HepG2 (cell line): Measurements from ENCODE around the gene MXD1. TPM values are rescaled to one million over a fixed set of nuclear protein-coding genes. Genes with fewer than 3 reads are reported as not detected.

Source experiments
- ATAC-seq: fragments of 200-7000 bp; cut with Tn5 transposase; 3 replicates; pipeline ENCODE4 v1.9.1; 2020; ENCODE audit warnings: mild to moderate bottlenecking, moderate library complexity
- BruUV-seq: library from RNA; stranded (reverse); fragments of 400-500 nt; replicated peaks from 2 replicates; lab custom pipeline; 2021; lab: Mats Ljungman, UMichigan
- CTCF ChIA-PET: fragments of 300-600 bp; formaldehyde crosslinking; extraction: SDS; loops from one replicate; lab custom pipeline; 2021; ENCODE audit warnings: low total read pairs, inconsistent platforms, low intra/inter-chr PET ratio; lab: Yijun Ruan, JAX
- POLR2A ChIA-PET: fragments of 350-600 bp; sonication (Branson Sonifier 250); formaldehyde crosslinking; loops from one replicate; lab custom pipeline; 2020; ENCODE audit warnings: antibody characterized with exemption, inconsistent platforms; lab: Yijun Ruan, JAX
- DNase-seq: peaks from one replicate; pipeline ENCODE4 v3.0.0-alpha.2; 2015; ENCODE audit warnings: low spot score
- FAIRE-seq: peaks from 3 replicates; lab custom pipeline; 2011; peaks lifted over from hg19 to GRCh38; lab: Jason Lieb, UNC
- H2AFZ ChIP-seq: one replicate; pipeline ENCODE4 v1.6.1; 2011; ENCODE audit warnings: low read length, inconsistent platforms
- H3K27ac ChIP-seq: fragments of 300-600 bp; 3 replicates; pipeline ENCODE4 v1.8.0; 2011; ENCODE audit warnings: mixed run types, mild to moderate bottlenecking, mixed read lengths, low read length, inconsistent platforms; ENCODE audit not compliant: insufficient read depth; ENCODE audit errors: extremely low read length
- H3K27me3 ChIP-seq, 2 experiments: fragments of 200-600 bp in 1 of 2; 2 replicates in 1 of 2; 3 replicates in 1 of 2; pipeline versions ENCODE4 v1.6.0 to v1.8.0; 2011; ENCODE audit warnings: low read length in 2 of 2, mild to moderate bottlenecking in 2 of 2, moderate library complexity in 2 of 2, inconsistent platforms in 1 of 2; ENCODE audit not compliant: insufficient read depth in 2 of 2, control insufficient read depth in 1 of 2
- H3K36me3 ChIP-seq, 2 experiments: fragments of 200-600 bp in 1 of 2; replicated peaks in 1 of 2; 2 replicates in 1 of 2; 3 replicates in 1 of 2; pipeline versions ENCODE4 v1.5.1 to v1.8.0; 2011; ENCODE audit warnings: low read length in 2 of 2, inconsistent platforms in 1 of 2; ENCODE audit not compliant: insufficient read depth in 2 of 2, control insufficient read depth in 1 of 2
- H3K4me1 ChIP-seq: 2 replicates; pipeline ENCODE4 v1.5.1; 2012; ENCODE audit warnings: low read length, inconsistent platforms; ENCODE audit not compliant: insufficient read depth
- H3K4me2 ChIP-seq: 2 replicates; pipeline ENCODE4 v1.6.0; 2011; ENCODE audit warnings: low read depth, low read length, inconsistent platforms
- H3K4me3 ChIP-seq, 3 experiments: fragments of 200-600 bp in 1 of 3; sonication (generic), shearing (Covaris generic) in 1 of 3; replicated peaks in 1 of 3; 2 replicates each; pipeline ENCODE4 v1.5.1; 2011 to 2016; ENCODE audit warnings: low read length in 3 of 3, inconsistent platforms in 2 of 3, low read depth in 2 of 3, mild to moderate bottlenecking in 2 of 3, control low read depth in 1 of 3, mixed read lengths in 1 of 3; ENCODE audit not compliant: insufficient read depth in 1 of 3
- H3K79me2 ChIP-seq: one replicate; pipeline ENCODE4 v1.6.1; 2011; ENCODE audit warnings: low read length, inconsistent platforms; ENCODE audit not compliant: insufficient read depth
- H3K9ac ChIP-seq: 2 replicates; pipeline ENCODE4 v1.6.0; 2011; ENCODE audit warnings: mild to moderate bottlenecking, low read depth, low read length, inconsistent platforms; ENCODE audit not compliant: insufficient read depth
- H3K9me3 ChIP-seq: 2 replicates; pipeline ENCODE4 v1.5.1; 2012; ENCODE audit warnings: mild to moderate bottlenecking, low read length
- H4K20me1 ChIP-seq: 2 replicates; pipeline ENCODE4 v1.6.0; 2011; ENCODE audit warnings: inconsistent platforms, mild to moderate bottlenecking, low read length, moderate library complexity; ENCODE audit not compliant: insufficient read depth
- ERF ChIP-seq: IDR thresholded peaks from 2 replicates; pipeline ENCODE4 v1.6.1; 2018; ENCODE audit warnings: missing biosample characterization, missing genetic modification reagents
- GATAD1 ChIP-seq: IDR thresholded peaks from 2 replicates; pipeline ENCODE4 v1.6.1; 2016; ENCODE audit warnings: missing genetic modification reagents, missing compliant biosample characterization
- ZBTB20 ChIP-seq: sonication (generic); formaldehyde crosslinking; IDR thresholded peaks from 2 replicates; pipeline ENCODE4 v1.8.1; 2023; ENCODE audit warnings: missing genetic modification reagents, low read depth, mild to moderate bottlenecking, borderline replicate concordance
- ZBTB3 ChIP-seq: sonication (generic); formaldehyde crosslinking; IDR thresholded peaks from 2 replicates; pipeline ENCODE4 v1.4.0; 2020; ENCODE audit warnings: low read depth, mild to moderate bottlenecking, moderate library complexity, missing genetic modification reagents, borderline replicate concordance
- ZFP1 ChIP-seq: IDR thresholded peaks from 2 replicates; pipeline ENCODE4 v1.6.1; 2016
- ZFP41 ChIP-seq: sonication (generic); formaldehyde crosslinking; IDR thresholded peaks from 2 replicates; pipeline ENCODE4 v1.4.0; 2020; ENCODE audit warnings: mild to moderate bottlenecking, missing genetic modification reagents, borderline replicate concordance
- ZNF350 ChIP-seq: sonication (generic); formaldehyde crosslinking; IDR thresholded peaks from 2 replicates; pipeline ENCODE4 v1.4.0; 2020; ENCODE audit warnings: mild to moderate bottlenecking, low read depth, missing genetic modification reagents, borderline replicate concordance
- ZNF605 ChIP-seq: sonication (generic); formaldehyde crosslinking; IDR thresholded peaks from 2 replicates; pipeline ENCODE4 v1.8.0; 2022; ENCODE audit warnings: mild to moderate bottlenecking, missing genetic modification reagents
- WGBS: methylation state at CpG from one replicate; pipeline ENCODE4 v1.1.6; 2017; ENCODE audit warnings: low lambda C conversion rate; 5-methylcytosine and 5-hydroxymethylcytosine counted together
- in situ Hi-C: cut with HindIII; loops from 2 replicates; pipeline ENCODE4 v1.10.0; 2017; ENCODE audit warnings: low pct_unique_long_range_greater_than_20kb; ENCODE audit not compliant: extremely low pct_ligation_motif_present
- intact Hi-C: fragments of 100-400 bp; cut with micrococcal nuclease; formaldehyde crosslinking; loops from one replicate; pipeline ENCODE4 v1.10.0; 2022; ENCODE audit not compliant: unreplicated experiment
- polyA plus RNA-seq, 8 experiments: library from polyadenylated mRNA; depleted of rRNA in 3 of 8; stranded (reverse) in 7 of 8; unstranded in 1 of 8; fragments of >200 nt; fragmentation: Illumina TruSeq in 4 of 8; extraction: Trizol in 4 of 8; gene quantifications; 2 replicates each; pipeline versions ENCODE4 v1.2.1 to v1.2.3, GENCODE V29; 2011 to 2016; ENCODE audit warnings: low read depth in 4 of 8, missing spikeins in 1 of 8, mixed read lengths in 1 of 8; ENCODE audit not compliant: insufficient read depth in 1 of 8
- total RNA-seq, 5 experiments: library from RNA; depleted of rRNA; stranded (reverse); fragments of >200 nt; fragmentation: Illumina TruSeq; extraction: Trizol; gene quantifications; 2 replicates each; pipeline ENCODE4 v1.2.3, GENCODE V29; 2016; ENCODE audit warnings: low read depth in 1 of 5
- TF ChIP-seq, protein P1 (sequence below): sonication (generic); formaldehyde crosslinking; IDR thresholded peaks from 2 replicates; pipeline ENCODE4 v1.4.0; 2020; ENCODE audit warnings: missing genetic modification reagents
- TF ChIP-seq, protein P2 (sequence below): sonication (generic); formaldehyde crosslinking; IDR thresholded peaks from 2 replicates; pipeline ENCODE4 v1.4.0; 2020; ENCODE audit warnings: mild to moderate bottlenecking, missing genetic modification reagents
- TF ChIP-seq, protein P3 (sequence below): sonication (generic); formaldehyde crosslinking; IDR thresholded peaks from 2 replicates; pipeline ENCODE4 v1.5.0; 2020; ENCODE audit warnings: mild to moderate bottlenecking, missing genetic modification reagents, moderate library complexity
- TF ChIP-seq, protein P4 (sequence below): sonication (generic); formaldehyde crosslinking; IDR thresholded peaks from 2 replicates; pipeline ENCODE4 v1.4.0; 2020; ENCODE audit warnings: low read depth, mild to moderate bottlenecking, missing genetic modification reagents

The MXD1 gene
- total and polyA plus RNA-seq, 2 of the 13 experiments (the other 11 are each of a cell fraction or from before 2014, with no cell fraction given): 6.4 to 14.9 TPM

DNA sequence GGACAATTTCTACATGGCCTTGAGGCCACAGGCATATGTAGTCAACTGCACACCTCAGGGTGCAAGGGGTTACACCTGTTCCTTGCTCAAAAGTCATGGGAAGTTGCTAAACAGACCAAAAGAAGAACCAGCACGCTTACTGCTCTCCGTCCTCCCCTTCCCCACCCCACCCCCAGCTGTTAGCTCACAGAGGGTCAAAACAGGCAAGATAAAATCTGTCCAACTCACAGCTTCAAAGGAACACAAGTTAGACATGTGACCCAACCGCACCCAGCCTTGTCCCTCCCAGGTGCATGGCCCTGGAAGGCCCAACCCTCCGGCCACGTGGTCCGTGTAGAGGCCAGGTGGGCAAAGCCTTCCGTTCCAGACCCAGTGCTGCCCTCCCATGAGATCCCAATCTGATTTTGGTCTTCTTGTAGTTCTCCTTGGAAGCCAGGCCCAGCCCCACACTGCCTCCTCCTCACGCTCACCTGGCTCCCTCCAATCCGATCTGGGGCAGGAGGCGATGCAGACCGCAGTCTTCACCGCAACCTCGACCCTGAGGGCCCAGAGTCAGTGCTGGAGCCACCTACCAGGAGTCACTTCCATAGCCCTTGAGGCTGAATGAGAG lies 61.0 kb downstream of the MXD1 start:
- BruUV-seq: no TSS peak
- Histone ChIP-seq H3K4me1 (peaks cover 54% of the 10 kb centered on the region), H4K20me1 (no peaks in the 10 kb centered on the region), H3K27me3 (no peaks in the 10 kb centered on the region), H3K79me2 (no peaks in the 10 kb centered on the region), H3K4me3 (peak overlapping the region in 2 of 3 experiments; percentile 3 to 34; a peak in 2 of 6 replicates), H3K27ac (no peak overlapping the region), H2AFZ (peak overlapping the region; percentile 71), H3K9me3 (no peaks in the 10 kb centered on the region), H3K4me2 (peak overlapping the region; percentile 63), H3K9ac (no peak overlapping the region), H3K36me3 (no peaks in the 10 kb centered on the region)
- FAIRE-seq (peak; percentile 65), DNase-seq (peak; percentile 70), ATAC-seq (peak; percentile 40)
- ChIA-PET CTCF (no interaction called here), POLR2A (interaction anchor here (1.4 to 4.2 kb wide), 3 partner anchors 21 to 62 kb away, joined by 3 to 25 read pairs (median 4); partner anchors contain the start of gene MXD1)
- intact Hi-C loops: no loop called here
- WGBS: 53% methylated on average over 13 of the region's 13 CpGs
- in situ Hi-C loops: no loop called here
- TF ChIP-seq, protein P1, sequence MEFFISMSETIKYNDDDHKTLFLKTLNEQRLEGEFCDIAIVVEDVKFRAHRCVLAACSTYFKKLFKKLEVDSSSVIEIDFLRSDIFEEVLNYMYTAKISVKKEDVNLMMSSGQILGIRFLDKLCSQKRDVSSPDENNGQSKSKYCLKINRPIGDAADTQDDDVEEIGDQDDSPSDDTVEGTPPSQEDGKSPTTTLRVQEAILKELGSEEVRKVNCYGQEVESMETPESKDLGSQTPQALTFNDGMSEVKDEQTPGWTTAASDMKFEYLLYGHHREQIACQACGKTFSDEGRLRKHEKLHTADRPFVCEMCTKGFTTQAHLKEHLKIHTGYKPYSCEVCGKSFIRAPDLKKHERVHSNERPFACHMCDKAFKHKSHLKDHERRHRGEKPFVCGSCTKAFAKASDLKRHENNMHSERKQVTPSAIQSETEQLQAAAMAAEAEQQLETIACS (CRISPR knock-in tag): no peak
- TF ChIP-seq, protein P2, sequence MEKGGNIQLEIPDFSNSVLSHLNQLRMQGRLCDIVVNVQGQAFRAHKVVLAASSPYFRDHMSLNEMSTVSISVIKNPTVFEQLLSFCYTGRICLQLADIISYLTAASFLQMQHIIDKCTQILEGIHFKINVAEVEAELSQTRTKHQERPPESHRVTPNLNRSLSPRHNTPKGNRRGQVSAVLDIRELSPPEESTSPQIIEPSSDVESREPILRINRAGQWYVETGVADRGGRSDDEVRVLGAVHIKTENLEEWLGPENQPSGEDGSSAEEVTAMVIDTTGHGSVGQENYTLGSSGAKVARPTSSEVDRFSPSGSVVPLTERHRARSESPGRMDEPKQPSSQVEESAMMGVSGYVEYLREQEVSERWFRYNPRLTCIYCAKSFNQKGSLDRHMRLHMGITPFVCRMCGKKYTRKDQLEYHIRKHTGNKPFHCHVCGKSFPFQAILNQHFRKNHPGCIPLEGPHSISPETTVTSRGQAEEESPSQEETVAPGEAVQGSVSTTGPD: no peak
- TF ChIP-seq GATAD1 (CRISPR knock-in tag) (no peak), ZNF605 (0 out of 2 replicates have a peak, but pooled peaks have one; percentile 1), ZFP1 (CRISPR knock-in tag) (no peak), ZBTB3 (CRISPR knock-in tag) (no peak), ZFP41 (CRISPR knock-in tag) (no peak), ZBTB20 (CRISPR knock-in tag) (no peak), ZNF350 (CRISPR knock-in tag) (no peak; the same call in 1 of the 2 replicates), ERF (CRISPR knock-in tag) (no peak)
- TF ChIP-seq, protein P3, sequence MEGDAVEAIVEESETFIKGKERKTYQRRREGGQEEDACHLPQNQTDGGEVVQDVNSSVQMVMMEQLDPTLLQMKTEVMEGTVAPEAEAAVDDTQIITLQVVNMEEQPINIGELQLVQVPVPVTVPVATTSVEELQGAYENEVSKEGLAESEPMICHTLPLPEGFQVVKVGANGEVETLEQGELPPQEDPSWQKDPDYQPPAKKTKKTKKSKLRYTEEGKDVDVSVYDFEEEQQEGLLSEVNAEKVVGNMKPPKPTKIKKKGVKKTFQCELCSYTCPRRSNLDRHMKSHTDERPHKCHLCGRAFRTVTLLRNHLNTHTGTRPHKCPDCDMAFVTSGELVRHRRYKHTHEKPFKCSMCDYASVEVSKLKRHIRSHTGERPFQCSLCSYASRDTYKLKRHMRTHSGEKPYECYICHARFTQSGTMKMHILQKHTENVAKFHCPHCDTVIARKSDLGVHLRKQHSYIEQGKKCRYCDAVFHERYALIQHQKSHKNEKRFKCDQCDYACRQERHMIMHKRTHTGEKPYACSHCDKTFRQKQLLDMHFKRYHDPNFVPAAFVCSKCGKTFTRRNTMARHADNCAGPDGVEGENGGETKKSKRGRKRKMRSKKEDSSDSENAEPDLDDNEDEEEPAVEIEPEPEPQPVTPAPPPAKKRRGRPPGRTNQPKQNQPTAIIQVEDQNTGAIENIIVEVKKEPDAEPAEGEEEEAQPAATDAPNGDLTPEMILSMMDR (CRISPR knock-in tag): 0 out of 2 replicates have a peak, but pooled peaks have one; percentile 16
- TF ChIP-seq, protein P4, sequence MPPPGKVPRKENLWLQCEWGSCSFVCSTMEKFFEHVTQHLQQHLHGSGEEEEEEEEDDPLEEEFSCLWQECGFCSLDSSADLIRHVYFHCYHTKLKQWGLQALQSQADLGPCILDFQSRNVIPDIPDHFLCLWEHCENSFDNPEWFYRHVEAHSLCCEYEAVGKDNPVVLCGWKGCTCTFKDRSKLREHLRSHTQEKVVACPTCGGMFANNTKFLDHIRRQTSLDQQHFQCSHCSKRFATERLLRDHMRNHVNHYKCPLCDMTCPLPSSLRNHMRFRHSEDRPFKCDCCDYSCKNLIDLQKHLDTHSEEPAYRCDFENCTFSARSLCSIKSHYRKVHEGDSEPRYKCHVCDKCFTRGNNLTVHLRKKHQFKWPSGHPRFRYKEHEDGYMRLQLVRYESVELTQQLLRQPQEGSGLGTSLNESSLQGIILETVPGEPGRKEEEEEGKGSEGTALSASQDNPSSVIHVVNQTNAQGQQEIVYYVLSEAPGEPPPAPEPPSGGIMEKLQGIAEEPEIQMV: 0 out of 2 replicates have a peak, but pooled peaks have one; percentile 30
